Astrocyte (in vitro differentiated cells and primary cell): ENCODE measurements around the gene COMMD7. TPM values are rescaled to one million over a fixed set of nuclear protein-coding genes. Genes with fewer than 3 reads are reported as not detected.

Experiments used
- DNase-seq: peaks from one replicate; pipeline ENCODE4 v3.0.0-alpha.2; 2010; ENCODE audit warnings: low read depth
- FAIRE-seq: peaks from 2 replicates; lab custom pipeline; 2011; peaks lifted over from hg19 to GRCh38; lab: Jason Lieb, UNC
- H2AFZ ChIP-seq: 2 replicates; pipeline ENCODE4 v1.6.0; 2012; ENCODE audit warnings: low read depth, low read length, inconsistent platforms
- H3K27ac ChIP-seq: 2 replicates; pipeline ENCODE4 v1.5.1; 2011; ENCODE audit warnings: low read depth, low read length, inconsistent platforms
- H3K27me3 ChIP-seq: 2 replicates; pipeline ENCODE4 v1.6.0; 2011; ENCODE audit warnings: low read length, inconsistent platforms; ENCODE audit not compliant: insufficient read depth
- H3K36me3 ChIP-seq: 2 replicates; pipeline ENCODE4 v1.5.1; 2011; ENCODE audit warnings: low read length, inconsistent platforms; ENCODE audit not compliant: insufficient read depth
- H3K4me1 ChIP-seq: 2 replicates; pipeline ENCODE4 v1.5.1; 2011; ENCODE audit warnings: low read length, inconsistent platforms; ENCODE audit not compliant: insufficient read depth
- H3K4me2 ChIP-seq: 2 replicates; pipeline ENCODE4 v1.6.0; 2012; ENCODE audit warnings: low read length, inconsistent platforms
- H3K4me3 ChIP-seq: 2 replicates; pipeline ENCODE4 v1.5.1; 2011; ENCODE audit warnings: low read depth, mild to moderate bottlenecking, low read length, inconsistent platforms; ENCODE audit not compliant: insufficient read depth
- H3K79me2 ChIP-seq: 2 replicates; pipeline ENCODE4 v1.6.0; 2012; ENCODE audit warnings: mild to moderate bottlenecking, low read length, inconsistent platforms; ENCODE audit not compliant: insufficient read depth
- H3K9ac ChIP-seq: 2 replicates; pipeline ENCODE4 v1.6.0; 2012; ENCODE audit warnings: mild to moderate bottlenecking, low read length, inconsistent platforms
- H3K9me3 ChIP-seq: 2 replicates; pipeline ENCODE4 v1.5.1; 2012; ENCODE audit warnings: low read depth, mild to moderate bottlenecking, low read length, inconsistent platforms; ENCODE audit not compliant: insufficient read depth
- H4K20me1 ChIP-seq: 2 replicates; pipeline ENCODE4 v1.6.0; 2012; ENCODE audit warnings: low read length, inconsistent platforms; ENCODE audit not compliant: insufficient read depth
- H3K27ac Mint-ChIP-seq: one replicate; pipeline ENCODE4 v1.8.0; 2021; ENCODE audit warnings: mild to moderate bottlenecking, mixed read lengths; ENCODE audit not compliant: unreplicated experiment
- H3K27me3 Mint-ChIP-seq: one replicate; pipeline ENCODE4 v1.8.0; 2021; ENCODE audit warnings: low read depth, mixed read lengths; ENCODE audit not compliant: unreplicated experiment
- H3K36me3 Mint-ChIP-seq: one replicate; pipeline ENCODE4 v1.8.0; 2021; ENCODE audit warnings: low read depth, mixed read lengths; ENCODE audit not compliant: unreplicated experiment
- H3K4me1 Mint-ChIP-seq: one replicate; pipeline ENCODE4 v1.8.0; 2021; ENCODE audit warnings: low read depth, mixed read lengths; ENCODE audit not compliant: unreplicated experiment
- H3K4me3 Mint-ChIP-seq: one replicate; pipeline ENCODE4 v1.8.0; 2021; ENCODE audit warnings: mild to moderate bottlenecking, moderate library complexity, mixed read lengths; ENCODE audit not compliant: unreplicated experiment
- H3K9me3 Mint-ChIP-seq: one replicate; pipeline ENCODE4 v1.8.0; 2021; ENCODE audit warnings: mild to moderate bottlenecking, mixed read lengths; ENCODE audit not compliant: unreplicated experiment
- CTCF ChIP-seq: IDR thresholded peaks from 2 replicates; pipeline ENCODE4 v1.5.1; 2011; ENCODE audit warnings: low read depth, mild to moderate bottlenecking, inconsistent platforms, low read length, moderate library complexity; ENCODE audit not compliant: insufficient read depth
- EZH2 ChIP-seq: IDR thresholded peaks from 2 replicates; pipeline ENCODE4 v1.6.1; 2012; ENCODE audit warnings: mild to moderate bottlenecking, low read length, inconsistent platforms; ENCODE audit not compliant: insufficient read depth
- total RNA-seq: library from RNA; stranded (reverse); gene quantifications from 2 replicates; pipeline ENCODE4 v1.2.1, GENCODE V29; 2021

COMMD7 gene
- total RNA-seq, 1 donor from 2014 or later: 38.9 TPM

GRCh38 chr20:32661820-32662528, 81.3 kb downstream of the COMMD7 start:
- Mint-ChIP-seq H3K27ac (no peak overlapping the region), H3K4me1 (peaks cover 1% of the 10 kb centered on the region), H3K9me3 (peaks cover 6% of the 10 kb centered on the region), H3K36me3 (no peaks in the 10 kb centered on the region), H3K27me3 (no peaks in the 10 kb centered on the region), H3K4me3 (no peak overlapping the region)
- no peak overlapping the region for H3K9ac ChIP-seq
- H4K20me1 ChIP-seq: no peaks in the 10 kb centered on the region
- no peaks in the 10 kb centered on the region for H3K27me3 ChIP-seq
- no peak overlapping the region for H3K4me3 ChIP-seq
- H3K4me2 ChIP-seq: no peak overlapping the region
- no peaks in the 10 kb centered on the region for H3K79me2 ChIP-seq
- DNase-seq: no peak
- H3K4me1 ChIP-seq: peaks cover 9% of the 10 kb centered on the region
- H2AFZ ChIP-seq: no peak overlapping the region
- no peaks in the 10 kb centered on the region for H3K9me3 ChIP-seq
- peak; percentile 6 for TF ChIP-seq CTCF
- TF ChIP-seq EZH2: no peak
- FAIRE-seq: no peak
- no peak overlapping the region for H3K27ac ChIP-seq
- no peaks in the 10 kb centered on the region for H3K36me3 ChIP-seq

- Mint-ChIP-seq H3K27ac (peak overlapping the region; percentile 41), H3K4me3 (no peak overlapping the region), H3K4me1 (no peaks in the 10 kb centered on the region), H3K27me3 (no peaks in the 10 kb centered on the region), H3K9me3 (peaks cover 11% of the 10 kb centered on the region), H3K36me3 (no peaks in the 10 kb centered on the region)
- Histone ChIP-seq H2AFZ (no peak overlapping the region), H3K79me2 (no peaks in the 10 kb centered on the region), H3K27ac (no peak overlapping the region), H4K20me1 (no peaks in the 10 kb centered on the region), H3K4me3 (no peak overlapping the region), H3K4me1 (peaks cover 9% of the 10 kb centered on the region), H3K36me3 (no peaks in the 10 kb centered on the region), H3K9me3 (no peaks in the 10 kb centered on the region), H3K27me3 (no peaks in the 10 kb centered on the region), H3K9ac (no peak overlapping the region), H3K4me2 (no peak overlapping the region)
- TF ChIP-seq CTCF (no peak), EZH2 (no peak)
- DNase-seq (no peak), FAIRE-seq (no peak)
Measured at GRCh38 chr20:32660661-32661060, 82.6 kb downstream of the COMMD7 start.

- Histone ChIP-seq H3K4me3 (no peak overlapping the region), H4K20me1 (no peaks in the 10 kb centered on the region), H3K36me3 (no peaks in the 10 kb centered on the region), H3K4me2 (no peak overlapping the region), H3K79me2 (no peaks in the 10 kb centered on the region), H2AFZ (no peak overlapping the region), H3K4me1 (no peaks in the 10 kb centered on the region), H3K27ac (no peak overlapping the region), H3K9me3 (no peaks in the 10 kb centered on the region), H3K27me3 (no peaks in the 10 kb centered on the region), H3K9ac (no peak overlapping the region)
- Mint-ChIP-seq H3K4me1 (no peaks in the 10 kb centered on the region), H3K27ac (no peak overlapping the region), H3K9me3 (peaks cover 16% of the 10 kb centered on the region), H3K4me3 (no peak overlapping the region), H3K36me3 (no peaks in the 10 kb centered on the region), H3K27me3 (peaks cover 3% of the 10 kb centered on the region)
- TF ChIP-seq CTCF (no peak), EZH2 (no peak)
- FAIRE-seq: no peak
- no peak for DNase-seq
Measured at GRCh38 chr20:32656827-32657226, 86.4 kb downstream of the COMMD7 start.
